ENCODE data around the gene C17orf50. TPM values are rescaled to one million over a fixed set of nuclear protein-coding genes. Genes with fewer than 3 reads are reported as not detected.
"Not testable (repeated sequence)": the region's sequence is repeated elsewhere in the genome, so short reads cannot be mapped to it uniquely, and the experiment has no call there.

C17orf50 gene
- total RNA-seq, 2 donors from 2014 or later = not detected

GRCh38 chr17:35749560-35750412 lies 10.9 kb upstream of the C17orf50 start:
- intact Hi-C loops (cut with DNase I) = loop anchor here (5.0 to 10.0 kb wide), 2 partner anchors 137 to 435 kb away; no protein-coding TSS in a partner anchor
- ATAC-seq = no peak

GRCh38 chr17:35750526-35751395 lies 9.9 kb upstream of the C17orf50 start:
- WGBS, 2 donors = 75 to 78% methylated on average over 10 of the region's 10 CpGs
- intact Hi-C loops (cut with DNase I) = no loop called here
- Histone ChIP-seq H3K27me3 (peaks cover 0 to 5% of the 10 kb centered on the region in 2 donors), H3K4me3 (no peak overlapping the region), H3K36me3 (replicated peaks in 1 of 2; ENCODE audit: insufficient read depth in 1 of 2, low read depth in 2 of 2) (no peaks in the 10 kb centered on the region), H3K9me3 (no peaks in the 10 kb centered on the region), H3K27ac (no peak overlapping the region), H3K4me1 (peaks cover 14% of the 10 kb centered on the region)
- no peak for TF ChIP-seq POLR2A (IDR thresholded peaks at IDR 0.05)
- TF ChIP-seq, protein P1, sequence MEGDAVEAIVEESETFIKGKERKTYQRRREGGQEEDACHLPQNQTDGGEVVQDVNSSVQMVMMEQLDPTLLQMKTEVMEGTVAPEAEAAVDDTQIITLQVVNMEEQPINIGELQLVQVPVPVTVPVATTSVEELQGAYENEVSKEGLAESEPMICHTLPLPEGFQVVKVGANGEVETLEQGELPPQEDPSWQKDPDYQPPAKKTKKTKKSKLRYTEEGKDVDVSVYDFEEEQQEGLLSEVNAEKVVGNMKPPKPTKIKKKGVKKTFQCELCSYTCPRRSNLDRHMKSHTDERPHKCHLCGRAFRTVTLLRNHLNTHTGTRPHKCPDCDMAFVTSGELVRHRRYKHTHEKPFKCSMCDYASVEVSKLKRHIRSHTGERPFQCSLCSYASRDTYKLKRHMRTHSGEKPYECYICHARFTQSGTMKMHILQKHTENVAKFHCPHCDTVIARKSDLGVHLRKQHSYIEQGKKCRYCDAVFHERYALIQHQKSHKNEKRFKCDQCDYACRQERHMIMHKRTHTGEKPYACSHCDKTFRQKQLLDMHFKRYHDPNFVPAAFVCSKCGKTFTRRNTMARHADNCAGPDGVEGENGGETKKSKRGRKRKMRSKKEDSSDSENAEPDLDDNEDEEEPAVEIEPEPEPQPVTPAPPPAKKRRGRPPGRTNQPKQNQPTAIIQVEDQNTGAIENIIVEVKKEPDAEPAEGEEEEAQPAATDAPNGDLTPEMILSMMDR (IDR thresholded peaks at IDR 0.05) = no peak
- DNase-seq (no peak), ATAC-seq (no peak)

More at GRCh38 chr17:35749560-35750412, 10.9 kb upstream of the C17orf50 start:
- TF ChIP-seq, protein P1 (IDR thresholded peaks at IDR 0.05) = no peak
- no peak for TF ChIP-seq POLR2A (IDR thresholded peaks at IDR 0.05)
- Histone ChIP-seq H3K36me3 (replicated peaks in 1 of 2; ENCODE audit: insufficient read depth in 1 of 2, low read depth in 2 of 2) (no peaks in the 10 kb centered on the region), H3K4me3 (no peak overlapping the region), H3K27ac (no peak overlapping the region), H3K4me1 (peaks cover 14% of the 10 kb centered on the region), H3K27me3 (peaks cover 0 to 5% of the 10 kb centered on the region in 2 donors), H3K9me3 (no peaks in the 10 kb centered on the region)
- DNase-seq = no peak
- 11 to 15% methylated on average over 14 to 35 of the region's 35 CpGs for WGBS, 2 donors

DNA sequence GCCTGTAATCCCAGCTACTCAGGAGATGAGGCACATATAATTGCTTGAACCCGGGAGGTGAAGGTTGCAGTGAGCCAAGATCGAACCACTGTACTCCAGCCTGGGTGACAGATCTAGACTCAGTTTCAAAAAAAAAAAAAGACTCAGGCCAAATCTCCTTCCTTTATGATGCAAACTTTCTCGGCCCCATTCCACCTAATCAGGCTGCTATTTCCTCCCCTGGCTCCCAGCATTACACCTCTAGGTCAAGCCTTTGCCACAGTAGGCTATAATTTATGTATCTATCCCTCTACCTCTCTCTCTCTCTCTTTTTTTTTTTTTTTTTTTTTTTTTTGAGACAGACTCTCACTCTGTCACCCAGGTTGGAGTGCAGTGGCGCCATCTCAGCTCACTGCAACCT lies 9.1 kb upstream of the C17orf50 start:
- peaks cover 14% of the 10 kb centered on the region for H3K4me1 ChIP-seq
- 84 to 88% methylated on average over 4 of the region's 4 CpGs for WGBS, 2 donors
- DNase-seq; H3K27me3 ChIP-seq; H3K4me3 ChIP-seq; ATAC-seq; H3K27ac ChIP-seq; H3K36me3 ChIP-seq (replicated peaks in 1 of 2; ENCODE audit: insufficient read depth in 1 of 2, low read depth in 2 of 2); H3K9me3 ChIP-seq; intact Hi-C loops (cut with DNase I): not testable (repeated sequence)

DNA sequence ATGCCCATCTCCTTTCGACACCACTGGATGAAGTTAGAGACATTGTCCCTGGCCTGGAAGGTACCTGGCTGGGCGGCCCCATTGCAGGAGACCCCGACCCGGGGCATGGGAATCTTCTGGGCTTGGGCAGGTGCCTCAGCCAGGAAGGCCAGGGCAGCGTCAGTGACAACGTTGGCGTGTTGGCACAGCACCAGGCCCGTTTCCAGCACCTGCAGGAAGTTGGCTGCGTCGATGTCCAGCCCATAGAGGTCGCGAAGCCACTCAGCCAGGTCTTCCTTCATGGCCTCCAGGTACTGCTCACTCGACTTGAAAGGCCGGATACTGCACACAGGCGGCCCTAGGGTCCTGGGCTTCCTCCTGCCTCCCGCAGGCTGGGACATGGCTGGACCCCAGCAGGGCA lies 8.2 kb upstream of the C17orf50 start:
- Histone ChIP-seq H3K4me3 (no peak overlapping the region), H3K4me1 (peaks cover 14% of the 10 kb centered on the region), H3K36me3 (replicated peaks in 1 of 2; ENCODE audit: insufficient read depth in 1 of 2, low read depth in 2 of 2) (no peaks in the 10 kb centered on the region), H3K9me3 (no peaks in the 10 kb centered on the region), H3K27me3 (peaks cover 0 to 5% of the 10 kb centered on the region in 2 donors), H3K27ac (peak overlapping the region in 2 of 4 donors; percentile 22 to 32)
- 20% methylated on average over 1 to 16 of the region's 16 CpGs for WGBS, 2 donors
- TF ChIP-seq, protein P1 (IDR thresholded peaks at IDR 0.05) = no peak
- peak in 1 of 3 donors; percentile 17 for TF ChIP-seq POLR2A (IDR thresholded peaks at IDR 0.05)
- ATAC-seq (no peak), DNase-seq (peak; percentile 60 to 83 (median 76))
- intact Hi-C loops (cut with DNase I) = no loop called here
